ENCODE results near the gene KLRC3. TPM values are rescaled to one million over a fixed set of nuclear protein-coding genes. Genes with fewer than 3 reads are reported as not detected.

Gene KLRC3
- total RNA-seq, 1 experiment from 2014 or later = not detected

GRCh38 chr12:10404798-10405197, 15.6 kb downstream of the KLRC3 start (continued):
- TF ChIP-seq RELA (CRISPR knock-in tag; IDR thresholded peaks at IDR 0.05; ENCODE audit: borderline replicate concordance) (no peak), HMGA2 (CRISPR knock-in tag; IDR thresholded peaks at IDR 0.05) (no peak), CTCF (IDR thresholded peaks at IDR 0.05) (no peak), SMAD4 (CRISPR knock-in tag; IDR thresholded peaks at IDR 0.05) (no peak), USF1 (CRISPR knock-in tag; IDR thresholded peaks at IDR 0.05) (no peak), RORB (CRISPR knock-in tag; IDR thresholded peaks at IDR 0.05) (no peak)

GRCh38 chr12:10400829-10401228, 19.6 kb downstream of the KLRC3 start:
- CTCF ChIA-PET = no interaction called here
- DNase-seq (ENCODE audit: low spot score) (no peak), ATAC-seq (no peak)
- Mint-ChIP-seq H3K27ac (no peak overlapping the region), H3K9me3 (peaks cover 8% of the 10 kb centered on the region), H3K4me3 (no peak overlapping the region), H3K4me1 (peaks cover 6% of the 10 kb centered on the region), H3K27me3 (ENCODE audit: low read depth) (no peaks in the 10 kb centered on the region), H3K36me3 (0 out of 2 replicates have a peak, but pooled peaks cover 3% of the 10 kb centered on the region)
- POLR2A ChIA-PET = no interaction called here
- TF ChIP-seq ZNF532 (CRISPR knock-in tag; IDR thresholded peaks at IDR 0.05; ENCODE audit: borderline replicate concordance) (no peak), ARID4B (CRISPR knock-in tag; IDR thresholded peaks at IDR 0.05; ENCODE audit: borderline replicate concordance) (no peak), GRHL2 (CRISPR knock-in tag; IDR thresholded peaks at IDR 0.05; ENCODE audit: insufficient replicate concordance, severe bottlenecking) (no peak), ZNF138 (CRISPR knock-in tag; conservative IDR thresholded peaks at IDR 0.05) (no peak), ATF6 (CRISPR knock-in tag; IDR thresholded peaks at IDR 0.05) (no peak), HMGA2 (CRISPR knock-in tag; IDR thresholded peaks at IDR 0.05) (no peak)

All from WTC11 (cell line).